SK-N-SH (cell line): ENCODE measurements around the gene PAPOLG. TPM values are rescaled to one million over a fixed set of nuclear protein-coding genes. Genes with fewer than 3 reads are reported as not detected.

Source experiments
- CTCF ChIA-PET: fragments of 300-600, 350-600 bp; formaldehyde crosslinking; extraction: SDS; loops from one replicate; lab custom pipeline; 2021; lab: Yijun Ruan, JAX
- POLR2A ChIA-PET: fragments of 350-600 bp; sonication (Branson Sonifier 250); formaldehyde crosslinking; extraction: SDS; loops from one replicate; lab custom pipeline; 2020; ENCODE audit warnings: antibody characterized with exemption, inconsistent platforms; lab: Yijun Ruan, JAX
- DNase-seq: peaks from one replicate; pipeline ENCODE4 v3.0.0; 2012
- H2AFZ ChIP-seq: fragments of 200-600 bp; sonication (generic); 2 replicates; pipeline ENCODE4 v1.8.1; 2016; ENCODE audit warnings: antibody characterized with exemption, mild to moderate bottlenecking, low read depth
- H3F3A ChIP-seq: fragments of 200-600 bp; sonication (generic); replicated peaks from 2 replicates; pipeline ENCODE3; 2016; ENCODE audit warnings: antibody characterized with exemption, mild to moderate bottlenecking; ENCODE audit not compliant: insufficient read depth
- H3K27ac ChIP-seq, 2 experiments: fragments of 200-500 bp in 1 of 2; fragments of 200-600 bp in 1 of 2; sonication (Bioruptor generic) in 1 of 2; sonication (generic), shearing (Covaris generic) in 1 of 2; 2 replicates each; pipeline versions ENCODE4 v1.5.1 to v1.6.1; 2014 to 2016; ENCODE audit warnings: low read depth in 2 of 2, inconsistent platforms in 1 of 2, low read length in 1 of 2, mild to moderate bottlenecking in 1 of 2, mixed read lengths in 1 of 2
- H3K27me3 ChIP-seq: fragments of 200-600 bp; sonication (generic), shearing (Covaris generic); 2 replicates; pipeline ENCODE4 v1.6.1; 2016; ENCODE audit warnings: mixed run types; ENCODE audit not compliant: insufficient read depth
- H3K36me3 ChIP-seq, 2 experiments: fragments of 200-500 bp in 1 of 2; fragments of 200-600 bp in 1 of 2; sonication (Bioruptor generic) in 1 of 2; sonication (generic) in 1 of 2; replicated peaks in 1 of 2; 2 replicates each; pipeline versions ENCODE3 to v1.5.1; 2014 to 2016; ENCODE audit warnings: low read length in 1 of 2, mild to moderate bottlenecking in 1 of 2; ENCODE audit not compliant: insufficient read depth in 2 of 2, control insufficient read depth in 1 of 2
- H3K4me1 ChIP-seq, 2 experiments: fragments of 200-500 bp in 1 of 2; fragments of 200-600 bp in 1 of 2; sonication (Bioruptor generic) in 1 of 2; sonication (generic), shearing (Covaris generic) in 1 of 2; 2 replicates each; pipeline versions ENCODE4 v1.5.1 to v1.6.1; 2014 to 2016; ENCODE audit warnings: low read depth in 1 of 2, low read length in 1 of 2, mixed run types in 1 of 2; ENCODE audit not compliant: insufficient read depth in 2 of 2, control insufficient read depth in 1 of 2
- H3K4me2 ChIP-seq: fragments of 200-600 bp; sonication (generic), shearing (Covaris generic); 2 replicates; pipeline ENCODE4 v1.6.1; 2017; ENCODE audit warnings: mixed run types
- H3K4me3 ChIP-seq, 2 experiments: fragments of 200-500 bp in 1 of 2; fragments of 200-600 bp in 1 of 2; sonication (Bioruptor generic) in 1 of 2; sonication (generic), shearing (Covaris generic) in 1 of 2; 2 replicates each; pipeline versions ENCODE4 v1.5.1 to v1.8.1; 2014 to 2016; ENCODE audit warnings: low read depth in 2 of 2, inconsistent platforms in 1 of 2, low read length in 1 of 2, mild to moderate bottlenecking in 1 of 2, mixed read lengths in 1 of 2, moderate library complexity in 1 of 2
- H3K79me2 ChIP-seq: fragments of 200-600 bp; sonication (generic); 2 replicates; pipeline ENCODE4 v1.8.1; 2017; ENCODE audit warnings: mild to moderate bottlenecking; ENCODE audit not compliant: insufficient read depth
- H3K9ac ChIP-seq: fragments of 200-600 bp; sonication (generic); 2 replicates; pipeline ENCODE4 v1.6.1; 2017; ENCODE audit warnings: mixed run types
- H3K9me2 ChIP-seq: fragments of 200-600 bp; sonication (generic); 2 replicates; pipeline ENCODE4 v1.6.1; 2017; ENCODE audit warnings: mixed run types
- H3K9me3 ChIP-seq: fragments of 200-600 bp; sonication (generic); 2 replicates; pipeline ENCODE4 v1.6.1; 2017; ENCODE audit warnings: mixed run types, mild to moderate bottlenecking, moderate library complexity
- H4K20me1 ChIP-seq: fragments of 200-600 bp; sonication (generic); 2 replicates; pipeline ENCODE4 v1.6.1; 2017; ENCODE audit warnings: mild to moderate bottlenecking, mixed run types; ENCODE audit not compliant: insufficient read depth
- CTCF ChIP-seq: fragments of 200-600 bp; sonication (generic); IDR thresholded peaks from 2 replicates; pipeline ENCODE4 v1.6.1; 2017; ENCODE audit warnings: antibody characterized with exemption, mild to moderate bottlenecking, moderate library complexity
- EZH2phosphoT487 ChIP-seq: fragments of 200-600 bp; sonication (generic); IDR thresholded peaks from 2 replicates; pipeline ENCODE4 v1.6.1; 2017; ENCODE audit warnings: low read depth, mixed run types, mild to moderate bottlenecking, antibody characterized with exemption, moderate library complexity, borderline replicate concordance
- MXI1 ChIP-seq: IDR thresholded peaks from 2 replicates; pipeline ENCODE4 v1.6.1; 2012; ENCODE audit warnings: mild to moderate bottlenecking, low read depth, low read length, improper control_type of control experiment
- RAD21 ChIP-seq: IDR thresholded peaks from 2 replicates; pipeline ENCODE4 v1.6.1; 2012; ENCODE audit warnings: mild to moderate bottlenecking, low read length
- SIN3A ChIP-seq: IDR thresholded peaks from 2 replicates; pipeline ENCODE4 v1.6.1; 2012; ENCODE audit warnings: low read depth, mild to moderate bottlenecking, low read length, moderate library complexity, borderline replicate concordance
- TAF1 ChIP-seq: IDR thresholded peaks from 2 replicates; pipeline ENCODE4 v1.6.1; 2012; ENCODE audit warnings: low read depth, mild to moderate bottlenecking, low read length, moderate library complexity, borderline replicate concordance
- TEAD4 ChIP-seq: IDR thresholded peaks from 2 replicates; pipeline ENCODE4 v1.4.0; 2012; ENCODE audit warnings: mild to moderate bottlenecking, borderline replicate concordance; ENCODE audit not compliant: insufficient read depth
- YY1 ChIP-seq: IDR thresholded peaks from 2 replicates; pipeline ENCODE4 v1.4.0; 2012; ENCODE audit warnings: low read depth, mild to moderate bottlenecking
- WGBS: methylation state at CpG from one replicate; pipeline ENCODE4 v1.1.6; 2017; ENCODE audit warnings: low lambda C conversion rate; 5-methylcytosine and 5-hydroxymethylcytosine counted together
- polyA plus RNA-seq, 3 experiments: library from polyadenylated mRNA; depleted of rRNA; stranded (reverse); fragments of >200 nt; gene quantifications; 2 replicates each; pipeline ENCODE4 v1.2.3, GENCODE V29; 2012
- TF ChIP-seq, protein P1 (sequence below): IDR thresholded peaks from 2 replicates; pipeline ENCODE4 v1.4.0; 2012; ENCODE audit warnings: low read depth, borderline replicate concordance

Gene PAPOLG
- polyA plus RNA-seq, 1 of the 3 experiments (the other 2 are of a cell fraction): 2.1 TPM

DNA sequence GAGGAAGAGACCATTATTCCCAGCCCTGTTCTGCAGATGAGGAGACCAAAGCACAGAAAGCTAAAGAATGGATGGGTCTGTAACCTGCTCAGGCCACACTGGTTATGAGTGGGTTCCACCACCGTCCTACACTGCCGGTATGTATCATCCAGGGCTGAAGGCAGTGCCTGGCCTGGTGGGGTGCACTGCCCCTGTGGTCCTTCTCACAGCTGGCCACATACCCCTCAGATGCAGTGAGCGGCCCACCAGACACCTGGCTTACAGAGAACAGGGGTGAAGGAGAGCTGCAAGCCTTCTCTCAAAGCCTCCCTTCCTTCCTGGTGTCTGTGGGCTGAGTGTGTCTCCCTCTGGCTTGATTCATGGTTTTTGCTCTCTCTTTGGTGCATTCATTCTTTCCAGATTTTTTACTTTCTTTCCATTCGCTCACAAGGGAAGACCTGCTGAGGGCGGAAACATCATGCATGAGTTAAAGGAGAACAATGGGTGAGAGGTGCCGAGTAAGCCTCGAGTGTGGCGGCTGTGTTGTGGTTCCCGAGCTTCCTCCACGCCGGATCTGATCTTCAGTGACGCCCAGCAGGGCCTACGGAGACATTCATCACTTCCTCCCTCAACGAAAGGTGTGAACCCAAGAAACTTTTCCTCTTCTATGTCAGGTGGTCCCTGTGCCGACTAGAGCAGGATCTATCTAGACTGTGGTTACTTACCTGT is 63.2 kb downstream of the PAPOLG start:
- Histone ChIP-seq H3K4me3 (no peak overlapping the region), H3K36me3 (no peaks in the 10 kb centered on the region), H3K27me3 (no peaks in the 10 kb centered on the region; the same call in 1 of the 2 replicates), H2AFZ (no peak overlapping the region), H4K20me1 (no peaks in the 10 kb centered on the region), H3K79me2 (no peaks in the 10 kb centered on the region), H3K4me1 (peaks cover 0 to 2% of the 10 kb centered on the region in 2 experiments; a peak in 1 of 4 replicates), H3K4me2 (no peak overlapping the region), H3K9ac (no peak overlapping the region), H3K9me3 (no peaks in the 10 kb centered on the region), H3K9me2 (no peaks in the 10 kb centered on the region), H3F3A (no peaks in the 10 kb centered on the region), H3K27ac (no peak overlapping the region)
- DNase-seq: no peak
- CTCF ChIA-PET: interaction anchor here (2.6 kb wide), 1 partner anchor 179 kb away, joined by 7 read pairs; no protein-coding TSS in a partner anchor
- POLR2A ChIA-PET: no interaction called here
- TF ChIP-seq SIN3A (no peak), MXI1 (no peak), RAD21 (no peak), YY1 (no peak), CTCF (no peak)
- 77% methylated on average over 15 of the region's 15 CpGs for WGBS

DNA sequence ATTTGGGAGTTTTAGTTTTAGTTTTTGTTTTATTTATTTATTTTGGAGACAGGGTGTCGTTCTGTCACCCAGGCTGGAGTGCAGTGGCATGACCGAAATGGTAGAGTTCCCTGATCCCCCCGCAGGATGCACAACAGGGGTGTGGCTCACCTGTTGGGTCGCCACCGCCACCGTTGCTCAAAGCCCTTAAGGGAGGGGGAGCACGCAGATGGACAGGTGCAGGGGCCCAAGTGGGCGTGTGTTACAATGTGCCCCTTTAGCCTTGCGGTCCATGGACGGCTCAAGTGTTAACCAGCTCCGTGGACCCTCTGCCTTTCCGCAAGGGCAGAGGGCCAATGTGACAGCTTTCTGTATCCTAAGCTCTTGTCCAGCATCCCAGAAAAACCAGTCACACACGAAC is 63.9 kb downstream of the PAPOLG start:
- Histone ChIP-seq H3K9ac (no peak overlapping the region), H3K27ac (no peak overlapping the region), H2AFZ (no peak overlapping the region), H3K27me3 (no peaks in the 10 kb centered on the region; the same call in 1 of the 2 replicates), H3K4me2 (no peak overlapping the region), H3K9me3 (no peaks in the 10 kb centered on the region), H4K20me1 (no peaks in the 10 kb centered on the region), H3K9me2 (no peaks in the 10 kb centered on the region), H3K36me3 (no peaks in the 10 kb centered on the region), H3K79me2 (no peaks in the 10 kb centered on the region), H3K4me3 (no peak overlapping the region), H3K4me1 (peaks cover 0 to 2% of the 10 kb centered on the region in 2 experiments; a peak in 1 of 4 replicates), H3F3A (no peaks in the 10 kb centered on the region)
- no peak for DNase-seq
- ChIA-PET CTCF (interaction anchor here (2.6 kb wide), 1 partner anchor 178 kb away, joined by 7 read pairs; no protein-coding TSS in a partner anchor), POLR2A (no interaction called here)
- TF ChIP-seq, protein P1, sequence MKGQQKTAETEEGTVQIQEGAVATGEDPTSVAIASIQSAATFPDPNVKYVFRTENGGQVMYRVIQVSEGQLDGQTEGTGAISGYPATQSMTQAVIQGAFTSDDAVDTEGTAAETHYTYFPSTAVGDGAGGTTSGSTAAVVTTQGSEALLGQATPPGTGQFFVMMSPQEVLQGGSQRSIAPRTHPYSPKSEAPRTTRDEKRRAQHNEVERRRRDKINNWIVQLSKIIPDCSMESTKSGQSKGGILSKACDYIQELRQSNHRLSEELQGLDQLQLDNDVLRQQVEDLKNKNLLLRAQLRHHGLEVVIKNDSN: no peak
- TF ChIP-seq TEAD4 (no peak), TAF1 (no peak), EZH2phosphoT487 (no peak)
- TF ChIP-seq, all 33 proteins: peak for 0
- 73% methylated on average over 13 of the region's 13 CpGs for WGBS
